ENCODE data around the gene FOLH1.
"Not testable (repeated sequence)": the region's sequence is repeated elsewhere in the genome, so short reads cannot be mapped to it uniquely, and the experiment has no call there.

Gene FOLH1

DNA sequence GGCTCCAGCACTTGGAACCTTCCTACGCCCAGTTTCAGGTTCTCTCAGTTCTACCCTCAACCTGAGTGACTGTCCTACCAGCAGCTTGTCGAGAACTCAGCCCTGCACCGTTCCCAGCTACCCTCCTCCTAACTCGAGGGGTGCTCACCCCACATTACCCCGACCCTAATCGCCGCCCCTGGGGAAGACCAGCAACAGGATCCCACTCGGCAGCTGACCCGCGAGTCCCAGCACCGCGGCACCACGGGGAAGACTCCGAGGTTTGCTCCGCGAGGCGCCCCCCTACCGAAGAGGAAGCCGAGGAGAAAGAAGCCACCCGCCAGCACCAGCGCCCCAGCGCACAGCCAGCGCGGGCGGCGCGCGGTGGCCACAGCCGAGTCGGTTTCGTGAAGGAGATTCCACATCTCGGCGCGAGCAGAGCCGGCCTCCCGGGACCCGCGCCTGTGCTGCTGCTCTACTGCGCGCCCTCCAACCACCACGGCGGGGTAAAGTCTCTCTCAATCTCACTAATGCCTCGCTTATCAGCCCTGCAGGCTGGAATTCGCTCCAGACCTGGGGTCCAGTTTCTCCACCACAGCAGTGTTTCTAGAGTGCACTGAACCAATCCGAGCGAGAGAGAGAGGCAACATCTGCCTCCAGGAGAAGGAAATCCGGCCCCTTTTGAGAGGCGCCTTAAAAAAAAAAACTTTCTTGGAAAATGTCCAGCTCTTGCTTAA is at the start of gene FOLH1:
Gene FOLH1 (minus strand): TSS at position 597 of the 716 bp plus-strand sequence. CDS start 193 bp downstream, at position 404.
- no peak for TF ChIP-seq CTCF (IDR thresholded peaks at IDR 0.05; ENCODE audit: low read depth, low read length)
- no peak within 1 kb of the TSS for H3K4me3 ChIP-seq (ENCODE audit: low read depth, low read length)

DNA sequence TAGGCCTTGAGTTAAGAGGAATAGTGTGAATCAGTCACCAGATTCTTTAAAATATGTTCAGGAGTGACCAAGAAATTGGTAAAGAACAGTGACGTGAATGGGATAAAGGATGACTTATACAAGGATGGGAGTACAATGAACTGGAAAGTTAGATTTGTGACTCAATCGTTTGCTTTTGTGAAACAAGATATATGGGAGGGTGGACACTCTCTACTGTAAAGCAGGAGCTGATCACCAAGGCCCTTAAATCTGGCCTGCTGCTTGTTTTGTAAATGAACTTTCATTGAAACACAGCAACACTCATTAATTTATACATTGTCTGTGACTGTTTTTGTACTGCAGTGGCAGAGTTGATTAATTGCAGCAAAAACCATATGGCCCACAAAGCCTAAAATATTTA is 46.7 kb upstream of the FOLH1 start:
- H3K4me3 ChIP-seq (ENCODE audit: low read depth, low read length) = not testable (repeated sequence)

- not testable (repeated sequence) for H3K4me3 ChIP-seq (ENCODE audit: low read depth, low read length)
Observed at GRCh38 chr11:49251212-49251611, 42.8 kb upstream of the FOLH1 start.

DNA sequence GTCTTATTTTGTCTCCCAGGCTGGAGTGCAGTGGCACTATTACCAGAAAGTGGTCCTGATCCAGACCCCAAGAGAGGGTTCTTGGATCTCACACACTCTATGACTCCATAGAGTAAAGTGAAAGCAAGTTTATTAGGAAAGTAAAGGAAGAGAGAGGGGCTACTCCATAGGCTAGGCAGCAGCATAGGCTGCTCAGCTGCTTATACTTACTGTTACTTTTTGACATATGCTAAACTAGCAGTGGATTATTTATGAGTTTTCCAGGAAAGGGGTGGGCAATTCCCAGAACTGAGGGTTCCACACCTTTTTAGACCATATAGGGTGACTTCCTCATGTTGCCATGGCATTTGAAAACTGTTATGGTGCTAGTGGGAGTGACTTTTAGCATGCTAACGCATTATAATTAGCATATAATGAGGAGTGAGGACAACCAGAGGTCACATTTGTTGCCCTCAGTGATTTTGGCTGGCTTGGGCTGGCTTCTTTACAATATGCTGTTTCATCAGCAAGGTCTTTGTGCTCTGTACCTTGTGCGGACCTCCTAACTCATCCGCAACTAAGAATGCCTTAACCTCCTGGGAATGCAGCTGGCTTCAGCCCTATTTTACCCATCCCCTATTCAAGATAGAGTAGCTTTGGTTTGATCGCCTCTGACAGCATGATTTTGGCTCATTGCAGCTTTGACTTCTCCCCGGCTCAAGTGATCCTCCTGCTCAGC is 42.2 kb upstream of the FOLH1 start:
- H3K4me3 ChIP-seq (ENCODE audit: low read depth, low read length) = not testable (repeated sequence)

DNA sequence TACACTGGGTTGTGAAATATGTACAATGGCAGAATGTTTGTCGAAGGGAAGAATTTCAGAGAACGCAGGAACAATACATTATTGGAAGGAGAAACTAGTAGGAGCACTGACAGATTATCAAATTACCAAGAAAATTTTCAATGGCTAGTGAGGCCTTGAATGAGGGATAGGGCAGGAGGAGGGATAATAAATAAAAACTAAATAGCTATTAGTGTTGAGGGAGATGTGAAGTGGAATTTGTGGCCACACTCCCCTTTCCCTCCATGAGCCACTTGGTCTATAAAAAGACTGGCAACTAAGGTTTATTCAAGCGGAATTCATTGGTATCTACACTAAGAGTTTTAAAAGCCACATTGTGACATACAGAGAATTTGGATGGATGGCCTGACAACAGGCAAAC is 41.0 kb upstream of the FOLH1 start:
- H3K4me3 ChIP-seq (ENCODE audit: low read depth, low read length) = not testable (repeated sequence)

DNA sequence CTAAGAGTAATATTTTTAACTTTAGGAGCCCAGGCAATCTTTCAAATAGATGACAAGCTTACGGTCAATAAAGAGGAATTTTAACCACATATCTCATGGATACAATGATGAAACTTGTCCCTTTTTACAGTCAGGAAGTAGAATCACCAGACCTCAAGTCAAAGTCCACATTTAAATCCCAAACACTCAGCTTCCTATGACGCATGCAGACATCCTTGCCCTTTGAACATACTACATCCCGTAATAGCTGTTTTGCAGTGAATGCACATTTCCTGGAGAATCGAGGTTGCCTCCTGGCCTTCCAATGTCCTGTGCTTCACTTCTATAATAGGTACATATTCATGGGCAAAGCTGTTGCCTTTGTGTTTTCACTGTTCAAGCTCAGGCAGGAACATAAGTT is 25.3 kb upstream of the FOLH1 start:
- H3K4me3 ChIP-seq (ENCODE audit: low read depth, low read length) = not testable (repeated sequence)

DNA sequence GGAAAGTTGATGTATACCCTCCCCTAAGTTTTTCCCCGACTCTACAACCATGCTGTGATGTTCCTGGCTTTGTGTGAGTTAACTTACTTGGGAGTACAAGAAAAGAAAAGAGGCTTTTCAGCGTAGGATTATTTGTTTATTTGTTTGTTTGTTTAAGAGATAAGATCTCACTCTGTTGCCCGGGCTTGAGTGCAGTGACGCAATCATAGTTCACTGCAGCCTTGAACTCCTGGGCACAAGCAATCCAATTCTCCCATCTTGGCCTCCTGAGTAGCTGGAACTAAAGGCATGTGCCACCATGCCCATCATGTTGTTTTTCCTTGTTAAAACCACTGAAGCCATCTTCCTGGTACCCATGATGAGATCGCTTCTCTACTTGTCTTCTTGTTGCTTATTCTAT is 24.6 kb upstream of the FOLH1 start:
- not testable (repeated sequence) for H3K4me3 ChIP-seq (ENCODE audit: low read depth, low read length)

DNA sequence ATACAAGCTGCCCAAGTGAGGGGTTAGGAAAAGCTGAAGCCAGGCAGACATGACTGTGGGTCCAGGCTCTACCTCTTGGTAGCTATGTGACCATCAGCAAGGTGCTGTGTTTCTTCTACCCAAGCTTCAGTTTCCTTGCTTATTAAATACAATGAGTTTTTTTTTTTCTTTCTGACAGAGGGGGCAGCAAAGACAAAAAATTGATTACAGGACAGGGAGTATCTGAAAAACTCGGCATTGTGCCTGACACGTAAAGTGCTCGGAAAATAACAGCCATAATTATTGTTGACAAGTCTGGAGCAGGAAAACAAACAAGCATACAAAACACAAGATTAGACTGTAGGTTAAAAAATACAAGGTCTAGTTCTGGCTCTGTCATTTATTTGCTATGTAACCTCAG is 23.3 kb upstream of the FOLH1 start:
- H3K4me3 ChIP-seq (ENCODE audit: low read depth, low read length) = not testable (repeated sequence)

DNA sequence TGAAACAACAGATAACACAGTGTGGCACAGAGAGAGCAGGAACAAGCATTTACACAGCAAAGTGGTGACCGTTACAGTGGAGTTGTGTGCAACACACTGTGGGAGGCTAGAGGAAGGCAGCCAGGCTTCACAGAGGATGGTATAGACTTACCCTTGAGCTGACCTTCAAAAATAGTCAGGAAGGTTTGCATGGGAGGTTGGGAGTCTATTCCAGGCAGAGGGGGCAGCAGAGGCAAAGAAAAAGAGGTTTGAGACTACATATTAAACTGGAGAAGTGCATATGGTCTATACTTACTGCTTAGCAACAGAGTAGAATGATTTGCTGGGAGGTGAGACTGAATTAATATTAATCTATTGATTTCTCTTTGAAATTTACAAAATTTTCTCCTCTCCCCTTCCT is 22.1 kb upstream of the FOLH1 start:
- not testable (repeated sequence) for H3K4me3 ChIP-seq (ENCODE audit: low read depth, low read length)

DNA sequence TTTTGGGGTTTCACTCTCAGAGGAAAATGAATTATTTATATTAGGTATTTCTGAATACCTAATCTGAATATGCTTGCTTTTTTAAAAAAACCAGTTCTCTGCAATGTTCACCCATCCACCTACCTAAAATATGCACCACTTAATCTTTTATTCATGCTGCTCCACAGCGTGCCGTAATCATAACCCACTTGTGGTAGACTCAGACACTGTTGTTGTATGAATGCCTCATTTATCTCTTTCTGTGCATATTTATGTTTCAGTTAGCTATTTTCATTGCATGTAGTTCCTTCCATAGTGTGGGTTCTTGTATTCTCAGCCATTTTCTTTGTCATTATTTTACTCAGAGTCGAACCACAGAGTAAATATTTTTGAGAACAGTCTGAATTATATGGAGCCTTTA is 21.6 kb upstream of the FOLH1 start:
- not testable (repeated sequence) for H3K4me3 ChIP-seq (ENCODE audit: low read depth, low read length)

- not testable (repeated sequence) for H3K4me3 ChIP-seq (ENCODE audit: low read depth, low read length)
Observed at GRCh38 chr11:49229136-49229535, 20.7 kb upstream of the FOLH1 start.

- not testable (repeated sequence) for H3K4me3 ChIP-seq (ENCODE audit: low read depth, low read length)
Observed at GRCh38 chr11:49225255-49225785, 16.9 kb upstream of the FOLH1 start.

GRCh38 chr11:49221112-49221511 is 12.7 kb upstream of the FOLH1 start:
- no peak overlapping the region for H3K4me3 ChIP-seq (ENCODE audit: low read depth, low read length)
- no peak for TF ChIP-seq CTCF (IDR thresholded peaks at IDR 0.05; ENCODE audit: low read depth, low read length)

Measured in WI38 (cell line).